Stimulated activated CD8-positive, alpha-beta memory T cell treated with anti-CD3 and anti-CD28 coated beads, Interleukin-7, amount 100 ng/mL, for 1 hour (primary cell): ENCODE results near the gene CTAGE15.
"Not testable (repeated sequence)": the region's sequence is repeated elsewhere in the genome, so short reads cannot be mapped to it uniquely, and the experiment has no call there.

Experiments used
- DNase-seq, 2 donors: peaks; one replicate each; pipeline ENCODE4 v3.0.0-alpha.2; 2020; ENCODE audit warnings: low read depth in 2 of 2

Gene CTAGE15, protein sequence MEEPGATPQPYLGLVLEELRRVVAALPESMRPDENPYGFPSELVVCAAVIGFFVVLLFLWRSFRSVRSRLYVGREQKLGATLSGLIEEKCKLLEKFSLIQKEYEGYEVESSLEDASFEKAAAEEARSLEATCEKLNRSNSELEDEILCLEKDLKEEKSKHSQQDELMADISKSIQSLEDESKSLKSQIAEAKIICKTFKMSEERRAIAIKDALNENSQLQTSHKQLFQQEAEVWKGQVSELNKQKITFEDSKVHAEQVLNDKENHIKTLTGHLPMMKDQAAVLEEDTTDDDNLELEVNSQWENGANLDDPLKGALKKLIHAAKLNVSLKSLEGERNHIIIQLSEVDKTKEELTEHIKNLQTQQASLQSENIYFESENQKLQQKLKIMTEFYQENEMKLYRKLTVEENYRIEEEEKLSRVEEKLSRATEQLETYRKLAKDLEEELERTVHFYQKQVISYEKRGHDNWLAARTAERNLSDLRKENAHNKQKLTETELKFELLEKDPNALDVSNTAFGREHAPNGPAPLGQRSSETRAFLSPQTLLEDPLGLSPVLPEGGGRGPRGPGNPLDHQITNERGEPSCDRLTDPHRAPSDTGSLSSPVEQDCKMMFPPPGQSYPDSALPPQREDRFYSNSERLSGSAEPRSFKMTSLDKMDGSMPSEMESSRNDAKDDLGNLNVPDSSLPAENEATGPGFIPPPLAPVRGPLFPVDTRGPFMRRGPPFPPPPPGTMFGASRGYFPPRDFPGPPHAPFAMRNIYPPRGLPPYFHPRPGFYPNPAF

DNA sequence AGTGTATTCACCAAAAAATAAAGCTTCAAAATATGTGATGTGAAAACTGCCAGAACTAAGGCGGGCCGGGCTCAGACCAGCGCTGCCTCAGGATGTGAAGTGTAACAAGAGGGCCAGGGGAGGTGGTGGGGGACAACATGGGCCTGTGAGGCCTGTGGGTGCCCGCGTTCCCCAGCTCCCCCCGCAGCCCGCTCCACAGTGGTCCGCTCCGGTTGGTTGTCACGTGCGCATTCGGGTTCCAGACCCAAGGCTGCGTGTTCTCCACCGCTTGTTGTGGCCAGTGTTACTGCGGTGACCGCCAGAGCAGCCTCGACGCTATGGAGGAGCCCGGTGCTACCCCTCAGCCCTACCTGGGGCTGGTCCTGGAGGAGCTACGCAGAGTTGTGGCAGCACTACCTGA lies at the start of gene CTAGE15:
Gene CTAGE15 (plus strand): TSS at position 301 of the 400 bp plus-strand sequence. CDS start 17 bp downstream, at position 318.
- not testable (repeated sequence) for DNase-seq

DNA sequence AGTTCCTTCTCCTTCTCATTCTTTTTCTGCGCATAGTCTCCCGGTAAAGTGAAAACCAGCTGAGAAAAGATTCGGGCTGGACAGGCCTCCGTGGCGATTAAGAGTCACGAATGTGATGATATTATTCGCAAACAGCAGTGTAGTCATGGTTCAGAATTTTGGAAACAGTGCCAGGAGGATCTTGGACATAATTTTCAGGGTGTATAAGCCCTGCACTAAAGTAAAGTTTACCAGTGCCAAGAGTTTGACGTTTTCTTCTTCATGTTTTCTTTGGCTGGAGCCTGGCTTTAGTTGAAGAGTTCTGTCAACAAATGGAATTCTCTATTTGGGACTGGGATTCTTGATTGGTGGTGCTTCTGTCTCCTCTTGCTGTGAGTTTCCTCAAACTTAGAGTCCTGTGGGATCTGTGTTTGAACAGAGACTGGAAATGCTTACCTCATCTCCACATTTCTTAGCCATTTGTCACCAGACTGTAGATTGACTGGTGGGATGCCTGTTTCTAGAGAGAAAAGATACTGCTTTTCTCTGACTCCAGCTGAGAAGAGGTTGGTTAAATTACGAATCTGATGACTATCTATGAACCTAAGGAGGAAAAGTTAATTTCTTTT lies 49.2 kb upstream of the CTAGE15 start:
- DNase-seq = not testable (repeated sequence)

- DNase-seq = not testable (repeated sequence)
Measured at GRCh38 chr7:143531169-143531926, 40.3 kb upstream of the CTAGE15 start.

GRCh38 chr7:143531932-143532331 lies 39.7 kb upstream of the CTAGE15 start:
- DNase-seq = not testable (repeated sequence)

GRCh38 chr7:143533213-143533839 lies 38.3 kb upstream of the CTAGE15 start:
- DNase-seq = not testable (repeated sequence)

- DNase-seq = not testable (repeated sequence)
Measured at GRCh38 chr7:143536443-143536842, 35.2 kb upstream of the CTAGE15 start.

DNA sequence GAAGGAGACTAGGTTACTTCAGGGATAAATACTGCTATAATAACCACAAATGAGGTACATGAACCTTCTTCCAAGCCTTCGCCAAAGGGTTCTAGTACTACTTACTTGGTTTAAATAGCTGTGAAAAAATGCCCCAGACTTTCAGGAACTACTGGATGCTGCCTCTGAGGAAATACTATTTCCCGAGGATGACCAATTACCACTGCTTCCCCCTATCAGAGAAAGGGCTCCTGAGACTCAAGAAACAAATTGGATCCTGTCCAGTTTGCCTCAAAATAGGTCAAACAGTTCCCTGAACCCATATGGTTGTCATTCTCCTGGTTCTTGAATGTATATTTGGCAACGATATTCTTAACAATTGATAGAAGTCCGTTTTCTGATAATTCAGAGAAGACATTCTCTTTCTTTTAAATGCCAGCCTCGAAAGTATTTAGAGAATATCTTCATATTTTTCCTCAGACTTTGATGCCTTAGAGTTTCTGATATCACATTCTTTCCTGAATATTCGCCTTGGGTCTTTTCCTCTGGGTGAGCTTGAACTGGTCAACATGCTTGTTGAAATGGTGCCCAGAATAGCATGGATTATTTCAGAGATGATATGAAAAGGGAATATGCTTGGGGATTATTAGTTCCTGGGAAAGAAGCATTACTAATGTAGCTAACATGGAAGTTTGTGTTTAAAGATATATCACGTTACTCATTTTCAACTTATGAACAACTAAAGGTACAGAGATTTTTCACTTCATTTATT lies 28.1 kb upstream of the CTAGE15 start:
- not testable (repeated sequence) for DNase-seq

- not testable (repeated sequence) for DNase-seq
Measured at GRCh38 chr7:143555968-143556367, 15.6 kb upstream of the CTAGE15 start.

DNA sequence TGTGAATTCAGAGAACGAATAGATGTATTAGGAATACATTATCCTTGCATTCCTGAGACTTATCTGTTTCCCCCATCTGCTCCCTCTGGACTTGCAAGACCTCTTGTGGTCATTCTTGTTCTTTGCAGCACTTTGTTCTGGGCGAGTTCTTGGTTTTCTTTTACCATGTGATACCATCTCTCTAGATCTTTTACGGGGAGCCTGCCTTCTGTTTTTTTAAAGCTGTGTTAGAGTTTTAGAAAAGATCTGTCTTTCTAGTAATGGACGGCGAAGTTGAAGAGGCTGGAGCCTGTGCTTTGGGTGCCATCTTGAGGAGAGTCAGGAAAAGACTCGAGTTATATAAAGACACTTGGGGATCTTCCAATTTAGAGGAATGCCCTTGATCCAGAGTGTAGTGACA lies 8.3 kb upstream of the CTAGE15 start:
- DNase-seq = not testable (repeated sequence)

- DNase-seq = not testable (repeated sequence)
Measured at GRCh38 chr7:143566001-143566400, 5.6 kb upstream of the CTAGE15 start.

DNA sequence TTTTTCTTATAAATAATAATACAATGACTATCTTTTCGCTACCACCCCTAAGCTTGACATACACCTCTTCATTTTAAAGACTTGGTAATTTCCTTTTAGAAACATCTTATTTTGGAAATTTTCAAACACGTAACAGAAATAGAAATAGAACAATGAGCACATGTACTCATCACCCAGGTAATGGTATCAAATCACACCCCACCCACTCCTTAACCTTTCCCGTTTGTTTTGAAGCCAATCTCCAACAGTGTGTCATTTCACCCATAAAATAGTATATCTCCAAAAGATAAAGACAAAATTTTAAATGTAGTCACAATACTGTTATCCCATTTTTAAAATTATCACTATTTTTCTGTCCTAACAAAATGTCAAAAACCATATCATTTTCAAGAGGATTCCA lies 16.6 kb downstream of the CTAGE15 start:
- DNase-seq = not testable (repeated sequence)

DNA sequence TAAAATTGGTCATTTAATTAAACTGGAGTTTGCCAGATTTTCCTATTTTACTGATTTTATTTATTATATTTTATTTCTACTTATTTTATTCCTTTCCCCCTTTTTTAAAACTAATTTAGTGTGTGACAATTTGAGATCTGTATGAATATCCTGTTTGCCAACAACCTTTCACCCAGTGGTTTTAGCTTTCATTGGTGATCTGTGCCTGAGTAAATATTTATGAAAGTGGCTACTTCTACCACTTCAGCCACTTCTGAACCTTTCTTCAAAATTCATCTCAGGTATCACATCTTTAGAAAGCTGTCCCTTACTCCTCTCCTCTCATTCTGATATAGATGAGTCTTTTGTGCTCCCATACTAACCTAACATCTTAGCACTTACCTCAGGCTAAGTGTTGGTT lies 18.3 kb downstream of the CTAGE15 start:
- DNase-seq = not testable (repeated sequence)

- not testable (repeated sequence) for DNase-seq
Measured at GRCh38 chr7:143598086-143598485, 26.5 kb downstream of the CTAGE15 start.

DNA sequence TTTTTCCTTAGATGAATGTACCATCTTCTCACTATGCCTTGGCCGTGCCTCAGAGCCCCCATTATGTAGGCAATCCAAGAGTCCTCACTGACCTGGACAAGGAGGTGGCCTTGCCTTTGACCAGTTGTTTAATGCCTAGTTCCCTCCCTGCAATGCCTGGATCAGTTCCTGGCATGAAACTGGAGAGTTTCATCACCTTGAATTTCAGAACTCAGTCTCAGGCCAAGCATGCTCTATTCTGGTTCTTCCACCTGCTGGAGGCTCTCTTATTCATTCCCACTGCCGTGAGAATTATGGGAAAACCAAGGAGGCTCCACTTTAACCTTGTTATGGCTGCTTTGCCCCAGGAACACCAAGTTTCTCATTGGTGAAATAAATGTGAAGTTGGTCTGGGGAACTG lies 31.9 kb downstream of the CTAGE15 start:
- not testable (repeated sequence) for DNase-seq

- DNase-seq = not testable (repeated sequence)
Measured at GRCh38 chr7:143606088-143606487, 34.5 kb downstream of the CTAGE15 start.

DNA sequence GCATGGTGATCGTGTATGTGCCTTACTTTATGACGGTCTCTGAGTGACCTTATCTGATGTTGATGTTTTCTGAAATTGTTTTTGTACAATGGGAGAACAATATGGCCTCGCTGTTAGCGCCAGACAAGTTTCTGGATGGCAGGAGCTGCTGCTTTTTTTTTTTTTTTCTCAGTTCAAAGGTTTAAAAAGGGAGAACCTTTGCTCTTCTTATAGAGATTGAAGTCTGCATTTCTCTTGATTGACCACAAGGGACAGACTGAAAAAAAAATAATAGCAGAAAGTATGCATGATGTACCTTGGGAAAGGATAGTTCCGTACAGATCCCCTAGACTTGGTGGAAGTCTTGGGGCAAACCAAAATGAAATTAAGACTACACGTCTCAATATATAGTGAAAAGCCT lies 43.9 kb downstream of the CTAGE15 start:
- DNase-seq = not testable (repeated sequence)

- not testable (repeated sequence) for DNase-seq
Measured at GRCh38 chr7:143617204-143617603, 45.6 kb downstream of the CTAGE15 start.

GRCh38 chr7:143620058-143620457 lies 48.5 kb downstream of the CTAGE15 start:
- not testable (repeated sequence) for DNase-seq

GRCh38 chr7:143620646-143621045 lies 49.0 kb downstream of the CTAGE15 start, which contains the start of gene TCAF2:
TSS of gene TCAF2 (plus strand) at chr7:143620974.
- peak; percentile 37 to 50 for DNase-seq

DNA sequence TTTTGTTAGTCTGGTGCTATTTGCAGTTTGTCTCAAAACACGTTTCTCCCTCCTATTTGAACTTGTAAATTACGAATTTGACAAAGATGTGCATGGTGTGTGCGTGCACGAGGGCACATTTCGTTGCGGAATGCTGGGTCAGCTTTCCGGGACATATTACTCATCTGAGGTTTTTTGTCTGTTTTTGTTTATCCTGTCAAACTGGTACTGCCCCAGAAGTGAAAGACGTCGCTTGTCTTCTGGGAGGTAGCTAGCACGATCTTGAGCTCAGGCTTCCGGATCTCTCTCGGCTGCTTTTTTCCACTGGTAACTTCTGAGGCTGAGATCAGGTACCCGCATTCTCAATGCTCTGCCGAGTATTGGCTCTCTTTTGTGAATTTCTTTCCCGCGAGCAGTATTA lies 49.6 kb downstream of the CTAGE15 start:
- DNase-seq = not testable (repeated sequence)
